Cardiac fibroblast (primary cell): Measurements from ENCODE around the gene MAP4K3.

Experiments used
- DNase-seq, 2 donors: peaks; one replicate each; pipeline versions ENCODE4 v3.0.0 to v3.0.0-alpha.2; 2010; ENCODE audit warnings: low read depth in 2 of 2
- H3K4me3 ChIP-seq, 2 donors: replicated peaks in 1 of 2; 1 replicate in 1 of 2; 2 replicates in 1 of 2; pipeline ENCODE4 v1.5.1; 2011; ENCODE audit warnings: low read depth in 2 of 2, low read length in 2 of 2, mild to moderate bottlenecking in 2 of 2, moderate library complexity in 1 of 2
- CTCF ChIP-seq: IDR thresholded peaks from one replicate; pipeline ENCODE4 v1.5.1; 2011; ENCODE audit warnings: low read depth, mild to moderate bottlenecking, low read length, inconsistent platforms

The MAP4K3 gene

DNA sequence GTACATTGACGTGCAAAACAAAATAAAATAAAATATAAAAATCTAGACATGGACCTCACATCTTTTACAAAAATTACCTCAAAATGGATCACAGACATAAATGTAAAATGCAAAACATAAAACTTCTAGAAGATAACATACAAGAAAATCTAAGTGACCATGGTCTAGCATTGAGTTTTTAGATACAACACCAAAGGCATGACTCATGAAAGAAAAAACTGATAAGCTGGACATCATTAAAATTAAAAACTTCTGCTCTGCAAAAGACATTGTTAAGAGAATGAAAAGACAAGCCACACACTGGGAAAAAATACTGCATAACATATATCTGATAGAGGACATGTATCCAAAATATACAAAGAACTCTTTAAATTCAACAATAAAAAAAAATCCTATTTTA is 14.4 kb downstream of the MAP4K3 start:
- H3K4me3 ChIP-seq = no peak overlapping the region
- TF ChIP-seq CTCF = no peak
- DNase-seq = no peak

- no peak for TF ChIP-seq CTCF
- no peak overlapping the region for H3K4me3 ChIP-seq
- DNase-seq = no peak
Measured at GRCh38 chr2:39421354-39421753, 15.7 kb downstream of the MAP4K3 start.

- TF ChIP-seq CTCF = no peak
- H3K4me3 ChIP-seq = no peak overlapping the region
- DNase-seq = peak in 1 of 2 donors; percentile 65
Measured at GRCh38 chr2:39419282-39420223, 17.5 kb downstream of the MAP4K3 start.

DNA sequence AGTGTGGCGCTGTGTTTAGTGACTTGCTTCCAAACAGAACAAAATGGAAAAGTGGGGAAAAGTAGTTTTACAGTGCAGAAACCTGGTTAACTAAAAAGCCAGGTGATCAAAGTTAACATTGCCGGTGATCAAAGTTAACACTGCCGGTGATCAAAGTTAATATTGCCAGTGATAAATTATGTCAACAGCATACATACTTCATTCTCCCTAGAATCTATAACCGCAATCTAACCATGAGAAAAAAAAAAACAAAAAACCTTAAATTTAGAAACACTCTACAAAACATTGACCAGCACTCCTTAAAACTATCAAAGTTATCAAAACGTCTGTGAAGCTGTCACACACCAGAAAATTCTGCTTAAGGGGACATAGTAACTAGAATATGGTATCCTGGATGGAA is 18.6 kb downstream of the MAP4K3 start:
- H3K4me3 ChIP-seq = no peak overlapping the region
- TF ChIP-seq CTCF = no peak
- DNase-seq = no peak

- peak in 1 of 2 donors; percentile 60 for DNase-seq
- no peak for TF ChIP-seq CTCF
- H3K4me3 ChIP-seq = no peak overlapping the region
Measured at GRCh38 chr2:39416140-39416539, 20.9 kb downstream of the MAP4K3 start.

DNA sequence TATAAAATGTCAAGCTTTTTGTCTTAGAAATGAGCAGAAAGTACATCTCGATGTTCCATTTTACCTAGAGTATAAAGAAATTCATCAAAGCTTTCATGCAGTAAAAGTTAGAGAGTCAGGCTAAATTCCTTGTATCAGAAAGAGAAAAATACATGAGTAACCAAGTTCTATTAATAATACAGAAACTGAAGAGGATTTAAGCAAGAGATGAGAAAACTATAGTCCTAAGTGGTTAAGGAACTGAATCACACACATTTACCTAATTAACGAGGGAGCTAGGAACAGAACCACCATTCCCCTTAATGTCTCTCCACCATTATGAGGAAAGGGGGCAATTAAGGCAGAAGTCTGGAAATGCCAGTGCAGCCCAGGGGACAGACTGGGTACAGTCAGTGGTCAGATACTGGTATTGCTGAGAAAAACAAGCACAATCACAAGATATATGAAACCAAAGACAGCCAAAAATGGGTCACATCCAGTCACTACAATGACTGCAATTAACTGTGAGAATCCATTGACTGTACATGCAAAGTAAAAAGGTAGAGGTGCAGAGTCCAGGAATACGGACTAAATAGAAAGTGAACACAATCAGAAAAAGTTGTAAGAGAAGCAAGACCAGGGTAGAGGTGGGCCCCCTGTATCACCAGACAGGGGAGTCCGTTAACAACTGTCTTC is 23.9 kb downstream of the MAP4K3 start:
- no peak for DNase-seq
- no peak for TF ChIP-seq CTCF
- no peak overlapping the region for H3K4me3 ChIP-seq
